ENCODE data around the gene PRKACB.

Gene PRKACB

DNA sequence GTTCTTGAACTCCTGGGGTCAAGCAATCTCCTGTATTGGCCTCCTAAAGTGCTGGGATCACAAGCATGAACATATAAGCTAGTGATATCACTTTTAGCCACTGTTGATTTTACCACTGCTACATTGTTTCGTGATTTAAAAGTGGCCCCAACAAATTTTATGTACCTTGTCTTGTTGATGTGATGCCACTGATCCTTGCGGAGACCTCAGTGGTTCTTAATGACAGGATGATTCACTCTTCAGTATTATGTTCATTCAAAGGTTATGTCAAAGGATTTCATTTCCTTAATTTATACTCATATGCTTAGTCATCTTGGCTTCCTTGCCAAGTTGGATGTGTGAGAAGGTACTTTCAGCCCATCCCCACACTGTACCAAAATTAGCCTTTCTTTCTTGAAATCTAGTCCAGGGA lies 12.1 kb downstream of the PRKACB start:
- no peak overlapping the region for H3K27ac ChIP-seq
- intact Hi-C loops (cut with DNase I; ENCODE audit: low total_unique reads) = no loop called here
- no peaks in the 10 kb centered on the region for H3K27me3 ChIP-seq
- peaks cover 0 to 17% (median 4%) of the 10 kb centered on the region in 4 donors for H3K4me1 ChIP-seq
- no peak overlapping the region for H3K4me3 ChIP-seq
- H3K36me3 ChIP-seq = no peaks in the 10 kb centered on the region
- H3K9me3 ChIP-seq = no peaks in the 10 kb centered on the region
- TF ChIP-seq CTCF (IDR thresholded peaks at IDR 0.05) = no peak
- DNase-seq = no peak

DNA sequence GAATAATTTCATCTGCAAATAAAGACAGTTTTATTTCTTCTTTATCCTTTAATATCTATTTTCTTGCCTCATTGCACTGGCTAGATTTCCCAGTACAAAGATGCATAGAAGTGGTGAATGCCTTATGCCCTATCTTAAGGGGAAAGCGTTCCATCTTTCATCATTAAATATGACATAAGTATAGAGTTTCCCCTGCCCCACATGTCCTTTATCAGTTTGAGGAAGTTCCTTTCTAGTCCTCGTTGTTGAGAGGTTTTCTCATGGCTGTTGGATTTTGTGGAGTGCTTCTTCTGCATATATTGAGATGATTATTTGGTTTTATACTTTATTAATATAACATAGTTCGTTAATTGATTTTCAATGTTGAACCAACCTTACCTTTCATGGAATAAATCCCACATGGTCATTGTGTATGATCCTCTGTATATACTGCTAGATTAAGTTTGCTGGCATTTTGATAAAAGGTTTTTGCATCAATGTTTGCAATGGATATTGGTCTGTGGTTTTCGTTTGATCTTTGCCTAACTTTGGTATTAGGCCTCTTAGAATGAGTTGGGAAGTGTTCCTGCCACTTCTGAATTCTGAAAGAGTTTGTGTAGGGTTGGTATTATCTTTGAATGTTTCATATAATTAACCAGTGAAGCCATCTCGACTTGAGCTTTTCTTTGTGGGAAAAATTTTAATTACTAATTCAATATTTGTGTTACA lies 15.6 kb downstream of the PRKACB start:
- intact Hi-C loops (cut with DNase I; ENCODE audit: low total_unique reads) = no loop called here
- H3K4me1 ChIP-seq = peaks cover 0 to 17% (median 4%) of the 10 kb centered on the region in 4 donors
- no peak overlapping the region for H3K4me3 ChIP-seq
- TF ChIP-seq CTCF (IDR thresholded peaks at IDR 0.05) = no peak
- H3K27ac ChIP-seq = no peak overlapping the region
- no peaks in the 10 kb centered on the region for H3K27me3 ChIP-seq
- DNase-seq = no peak
- H3K36me3 ChIP-seq = no peaks in the 10 kb centered on the region
- H3K9me3 ChIP-seq = no peaks in the 10 kb centered on the region

GRCh38 chr1:84162295-84162694 lies 18.2 kb downstream of the PRKACB start:
- Histone ChIP-seq H3K27me3 (no peaks in the 10 kb centered on the region), H3K4me1 (peaks cover 0 to 8% (median 0%) of the 10 kb centered on the region in 4 donors), H3K4me3 (no peak overlapping the region), H3K9me3 (no peaks in the 10 kb centered on the region), H3K36me3 (no peaks in the 10 kb centered on the region), H3K27ac (no peak overlapping the region)
- TF ChIP-seq CTCF (IDR thresholded peaks at IDR 0.05) = no peak
- intact Hi-C loops (cut with DNase I; ENCODE audit: low total_unique reads) = no loop called here
- no peak for DNase-seq

DNA sequence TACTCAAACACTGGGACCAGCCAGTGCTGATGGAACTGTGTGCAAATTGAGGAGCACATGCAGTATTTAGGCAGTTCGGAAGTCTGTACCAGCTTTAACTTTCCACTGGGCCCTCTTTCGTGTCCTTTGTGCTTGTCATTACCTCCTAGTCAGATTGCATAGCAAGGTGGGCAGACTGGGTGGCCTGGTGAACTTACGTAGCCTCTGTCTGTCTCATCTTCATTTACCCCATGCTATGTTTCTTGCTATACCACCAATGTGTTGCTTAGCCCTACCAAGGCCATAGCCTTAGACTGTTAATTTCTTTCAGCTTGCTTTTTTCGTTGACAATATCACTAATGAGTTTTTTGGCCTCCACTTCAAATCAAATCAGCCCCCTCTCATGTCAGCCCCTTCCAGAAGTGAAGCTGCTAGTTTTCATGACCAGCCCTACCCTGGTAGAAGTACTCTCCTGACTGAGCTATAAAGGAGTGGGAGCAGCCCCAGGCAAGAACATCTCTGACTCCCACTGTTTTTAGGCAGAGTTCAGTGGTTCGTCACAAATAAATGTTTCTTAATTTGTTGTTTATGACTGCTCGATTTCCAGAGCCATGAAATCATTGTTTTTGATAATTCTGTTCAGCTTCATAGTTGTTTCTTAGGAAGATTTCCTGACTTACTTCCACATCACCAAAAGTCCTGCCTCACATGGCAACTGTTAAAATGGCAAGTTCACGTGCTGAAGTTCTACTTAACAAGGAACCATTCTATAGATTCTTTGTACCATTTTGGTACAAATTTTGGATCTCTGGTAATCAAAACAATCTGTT lies 19.3 kb downstream of the PRKACB start:
- no peak for TF ChIP-seq CTCF (IDR thresholded peaks at IDR 0.05)
- H3K36me3 ChIP-seq = no peaks in the 10 kb centered on the region
- intact Hi-C loops (cut with DNase I; ENCODE audit: low total_unique reads) = no loop called here
- peaks cover 0 to 14% (median 0%) of the 10 kb centered on the region in 4 donors for H3K4me1 ChIP-seq
- no peaks in the 10 kb centered on the region for H3K9me3 ChIP-seq
- no peaks in the 10 kb centered on the region for H3K27me3 ChIP-seq
- no peak overlapping the region for H3K4me3 ChIP-seq
- H3K27ac ChIP-seq = no peak overlapping the region
- DNase-seq = no peak

GRCh38 chr1:84164161-84164560 lies 20.1 kb downstream of the PRKACB start:
- no peak for DNase-seq
- no peak for TF ChIP-seq CTCF (IDR thresholded peaks at IDR 0.05)
- intact Hi-C loops (cut with DNase I; ENCODE audit: low total_unique reads) = no loop called here
- no peak overlapping the region for H3K4me3 ChIP-seq
- H3K9me3 ChIP-seq = no peaks in the 10 kb centered on the region
- no peaks in the 10 kb centered on the region for H3K36me3 ChIP-seq
- H3K27ac ChIP-seq = no peak overlapping the region
- H3K27me3 ChIP-seq = no peaks in the 10 kb centered on the region
- peaks cover 0 to 20% (median 0%) of the 10 kb centered on the region in 4 donors for H3K4me1 ChIP-seq
